HL-60 (cell line): ENCODE measurements around the gene HSBP1.

Source experiments
- DNase-seq, 2 experiments: peaks; one replicate each; pipeline ENCODE4 v3.0.0-alpha.2; 2010 to 2020; ENCODE audit warnings: low read depth in 1 of 2, low spot score in 1 of 2
- H3K27ac ChIP-seq: fragments of 250-450 bp; sonication (Bioruptor Pico); replicated peaks from 2 replicates; pipeline ENCODE4 v1.5.1; 2020; ENCODE audit warnings: mild to moderate bottlenecking, moderate library complexity
- H3K27me3 ChIP-seq: fragments of 250-450 bp; sonication (Bioruptor Pico); 2 replicates; pipeline ENCODE4 v1.5.1; 2021; ENCODE audit warnings: mild to moderate bottlenecking, moderate library complexity; ENCODE audit not compliant: insufficient read depth, poor library complexity, severe bottlenecking
- H3K4me3 ChIP-seq: replicated peaks from 2 replicates; pipeline ENCODE4 v1.5.1; 2011; ENCODE audit warnings: mild to moderate bottlenecking, control low read depth, low read length; ENCODE audit not compliant: insufficient read depth
- CTCF ChIP-seq: IDR thresholded peaks from one replicate; pipeline ENCODE4 v1.5.1; 2011; ENCODE audit warnings: low read length, control low read depth, inconsistent platforms; ENCODE audit not compliant: insufficient read depth
- GABPA ChIP-seq: IDR thresholded peaks from 2 replicates; pipeline ENCODE4 v1.6.1; 2012; ENCODE audit warnings: low read depth
- POLR2AphosphoS5 ChIP-seq: IDR thresholded peaks from 2 replicates; pipeline ENCODE4 v1.6.1; 2012; ENCODE audit warnings: low read depth
- SPI1 ChIP-seq: IDR thresholded peaks from 2 replicates; pipeline ENCODE4 v1.6.1; 2012; ENCODE audit warnings: low read depth, mild to moderate bottlenecking, borderline replicate concordance
- TF ChIP-seq, protein P1 (sequence below): IDR thresholded peaks from 2 replicates; pipeline ENCODE4 v1.6.1; 2012; ENCODE audit warnings: low read depth; ENCODE audit not compliant: insufficient replicate concordance

Gene HSBP1

GRCh38 chr16:83803811-83804210 lies 4.0 kb upstream of the HSBP1 start:
- Histone ChIP-seq H3K27ac (no peak overlapping the region), H3K4me3 (no peak overlapping the region), H3K27me3 (no peaks in the 10 kb centered on the region)
- TF ChIP-seq CTCF (no peak), POLR2AphosphoS5 (no peak), GABPA (no peak)
- TF ChIP-seq, protein P1, sequence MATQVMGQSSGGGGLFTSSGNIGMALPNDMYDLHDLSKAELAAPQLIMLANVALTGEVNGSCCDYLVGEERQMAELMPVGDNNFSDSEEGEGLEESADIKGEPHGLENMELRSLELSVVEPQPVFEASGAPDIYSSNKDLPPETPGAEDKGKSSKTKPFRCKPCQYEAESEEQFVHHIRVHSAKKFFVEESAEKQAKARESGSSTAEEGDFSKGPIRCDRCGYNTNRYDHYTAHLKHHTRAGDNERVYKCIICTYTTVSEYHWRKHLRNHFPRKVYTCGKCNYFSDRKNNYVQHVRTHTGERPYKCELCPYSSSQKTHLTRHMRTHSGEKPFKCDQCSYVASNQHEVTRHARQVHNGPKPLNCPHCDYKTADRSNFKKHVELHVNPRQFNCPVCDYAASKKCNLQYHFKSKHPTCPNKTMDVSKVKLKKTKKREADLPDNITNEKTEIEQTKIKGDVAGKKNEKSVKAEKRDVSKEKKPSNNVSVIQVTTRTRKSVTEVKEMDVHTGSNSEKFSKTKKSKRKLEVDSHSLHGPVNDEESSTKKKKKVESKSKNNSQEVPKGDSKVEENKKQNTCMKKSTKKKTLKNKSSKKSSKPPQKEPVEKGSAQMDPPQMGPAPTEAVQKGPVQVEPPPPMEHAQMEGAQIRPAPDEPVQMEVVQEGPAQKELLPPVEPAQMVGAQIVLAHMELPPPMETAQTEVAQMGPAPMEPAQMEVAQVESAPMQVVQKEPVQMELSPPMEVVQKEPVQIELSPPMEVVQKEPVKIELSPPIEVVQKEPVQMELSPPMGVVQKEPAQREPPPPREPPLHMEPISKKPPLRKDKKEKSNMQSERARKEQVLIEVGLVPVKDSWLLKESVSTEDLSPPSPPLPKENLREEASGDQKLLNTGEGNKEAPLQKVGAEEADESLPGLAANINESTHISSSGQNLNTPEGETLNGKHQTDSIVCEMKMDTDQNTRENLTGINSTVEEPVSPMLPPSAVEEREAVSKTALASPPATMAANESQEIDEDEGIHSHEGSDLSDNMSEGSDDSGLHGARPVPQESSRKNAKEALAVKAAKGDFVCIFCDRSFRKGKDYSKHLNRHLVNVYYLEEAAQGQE: no peak
- DNase-seq: no peak

GRCh38 chr16:83804366-83804765 lies 3.4 kb upstream of the HSBP1 start:
- Histone ChIP-seq H3K27ac (no peak overlapping the region), H3K27me3 (no peaks in the 10 kb centered on the region), H3K4me3 (no peak overlapping the region)
- TF ChIP-seq CTCF: no peak
- no peak for TF ChIP-seq POLR2AphosphoS5
- no peak for TF ChIP-seq SPI1
- no peak for TF ChIP-seq GABPA
- TF ChIP-seq, protein P1: no peak
- DNase-seq: no peak

GRCh38 chr16:83806036-83806435 lies 1.7 kb upstream of the HSBP1 start:
- TF ChIP-seq CTCF (no peak), GABPA (no peak), SPI1 (peak; percentile 61; the same call in 1 of the 2 replicates), POLR2AphosphoS5 (no peak)
- TF ChIP-seq, protein P1: no peak
- H3K27me3 ChIP-seq: no peaks in the 10 kb centered on the region

More at GRCh38 chr16:83806036-83806435, 1.7 kb upstream of the HSBP1 start:
- no peak overlapping the region for H3K4me3 ChIP-seq
- DNase-seq: peak in 1 of 2 experiments; percentile 66
- H3K27ac ChIP-seq: peak overlapping the region; percentile 76
